NCI-H2171 (cell line): ENCODE data around the gene NOP56.

Source experiments
- DNase-seq: peaks from one replicate; lab custom pipeline; 2025; lab: John Stamatoyannopoulos, UW

The NOP56 gene

DNA sequence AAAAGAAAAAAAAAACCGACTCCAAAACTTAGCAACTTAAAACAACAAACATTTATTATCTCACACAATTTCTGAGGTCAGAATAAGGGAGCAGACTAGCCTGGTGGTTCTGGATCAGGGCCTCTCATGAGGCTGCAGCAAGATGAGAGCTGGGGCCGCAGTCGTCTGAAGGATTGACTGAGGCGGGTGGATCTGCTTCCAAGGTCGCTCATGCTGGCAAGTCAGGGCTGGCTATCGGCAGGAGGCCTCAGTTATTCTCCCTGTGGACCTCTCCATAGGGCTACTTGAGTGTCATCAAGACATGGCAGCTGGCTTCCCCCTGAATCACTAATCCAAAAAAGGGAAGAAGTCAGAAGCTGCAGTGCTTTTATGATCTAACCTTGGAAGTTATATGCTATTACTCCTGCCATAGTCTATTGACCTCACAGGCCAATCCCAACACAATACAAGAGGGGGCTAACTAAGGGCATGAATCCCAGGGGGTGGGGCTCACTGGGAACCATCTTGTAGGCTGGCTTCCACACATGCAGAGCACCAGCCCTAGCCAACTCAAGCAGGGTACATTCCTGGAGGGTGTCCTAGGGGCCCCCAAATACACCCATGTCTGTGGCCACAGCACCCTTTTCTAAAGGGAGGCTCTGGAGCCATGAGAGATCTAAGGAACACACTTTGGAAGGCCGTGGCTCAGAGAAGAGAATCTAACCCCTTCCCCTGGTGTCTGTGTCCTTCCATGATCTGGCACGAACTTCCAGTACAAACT is 51.5 kb downstream of the NOP56 start:
- no peak for DNase-seq

DNA sequence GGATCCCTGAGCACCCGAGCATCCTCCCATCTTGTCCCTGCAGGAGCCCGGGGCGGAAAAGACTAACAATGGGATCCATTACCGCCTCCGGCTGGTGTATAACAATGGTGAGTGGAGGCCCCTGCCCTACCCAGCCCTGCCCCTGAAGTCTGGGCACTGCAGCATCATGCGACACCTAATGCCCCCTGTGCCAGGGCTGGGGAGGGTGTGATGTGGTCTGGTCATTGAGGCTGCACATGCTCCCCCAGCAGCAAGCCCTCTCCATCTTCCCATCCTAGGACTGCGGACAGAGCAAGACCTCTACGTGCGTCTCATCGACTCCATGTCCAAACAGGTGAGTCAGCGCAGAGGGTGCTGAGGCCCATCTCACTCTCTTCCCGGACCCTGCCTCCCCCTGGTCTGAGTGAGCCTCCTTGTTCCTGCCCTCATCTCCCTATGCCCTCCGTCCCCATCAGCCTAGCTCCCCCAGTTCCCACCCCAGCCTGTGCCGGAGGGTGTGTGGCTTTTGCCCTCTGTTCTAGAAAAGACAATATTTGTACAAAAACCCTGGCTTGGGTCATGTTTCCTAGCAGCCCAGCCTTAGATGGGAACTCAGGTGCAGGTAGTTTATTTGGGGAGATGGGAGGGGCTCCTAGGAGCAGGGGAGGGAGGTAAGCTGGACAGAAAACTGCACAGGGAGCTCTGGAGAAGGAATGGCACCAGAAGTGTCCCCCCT is 53.7 kb downstream of the NOP56 start:
- DNase-seq = no peak

DNA sequence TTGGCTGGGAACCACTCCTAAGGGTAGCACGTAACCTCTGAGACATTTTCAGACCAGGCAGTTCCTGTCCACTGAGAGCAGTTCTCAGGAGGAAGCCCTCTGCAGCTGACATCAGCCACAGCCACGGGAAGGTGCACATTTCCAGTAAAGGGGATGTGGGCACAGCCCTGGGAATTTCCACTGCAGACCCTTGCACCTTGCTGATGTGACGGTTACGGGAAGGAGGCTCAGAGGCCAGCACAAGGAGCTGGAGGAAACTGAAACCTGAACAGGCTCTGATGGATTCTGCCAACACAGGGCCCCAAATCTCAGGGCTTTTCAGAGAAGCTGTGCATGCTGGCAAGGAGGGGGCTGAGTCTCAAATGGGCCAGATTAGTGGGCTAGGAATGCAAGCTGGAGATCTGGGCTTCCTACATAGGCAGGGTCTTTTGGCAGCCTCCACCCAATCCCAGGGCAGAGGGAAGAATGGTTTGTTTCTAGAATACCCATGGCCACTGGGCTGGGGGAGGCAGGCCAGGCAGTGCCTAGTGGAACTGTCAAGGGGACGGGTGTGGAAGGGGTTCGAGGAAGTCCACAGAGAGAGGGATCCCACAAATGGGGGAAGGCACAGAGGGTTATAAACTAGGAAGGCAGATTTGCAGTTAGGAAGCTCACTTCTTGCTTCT is 54.4 kb downstream of the NOP56 start:
- DNase-seq = no peak

DNA sequence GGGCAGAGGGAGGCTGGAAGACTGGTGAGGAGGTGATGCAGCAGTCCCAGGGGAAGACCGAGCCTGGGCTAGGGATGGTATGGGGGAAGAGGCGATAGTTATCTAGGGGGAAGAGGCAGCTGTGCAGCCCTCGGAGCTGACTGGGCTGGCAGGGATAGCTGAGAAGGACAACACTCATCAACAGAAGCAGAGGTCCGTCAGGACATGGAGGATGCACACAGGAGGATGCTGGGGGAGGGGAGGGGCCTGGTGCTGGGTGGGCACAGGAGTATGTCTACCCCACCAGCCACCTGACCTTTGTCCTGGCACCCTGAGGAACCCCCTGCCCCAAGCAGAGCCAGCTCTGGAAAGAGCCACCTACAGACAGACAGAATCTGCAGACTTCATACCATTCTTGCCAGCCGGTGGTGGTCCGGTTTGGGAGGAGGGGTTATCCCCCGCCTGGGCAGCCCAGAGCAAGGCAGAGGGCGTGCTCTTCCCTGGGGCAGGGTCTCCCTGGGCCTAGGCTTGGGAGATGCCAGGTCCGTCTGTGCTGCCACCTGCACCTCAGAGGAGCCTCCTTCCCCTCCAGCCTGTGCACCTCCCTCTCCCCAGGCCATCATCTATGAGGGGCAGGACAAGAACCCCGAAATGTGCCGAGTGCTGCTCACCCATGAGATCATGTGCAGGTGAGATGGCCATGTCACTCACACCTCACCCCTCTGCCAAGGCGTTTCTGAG is 55.1 kb downstream of the NOP56 start:
- DNase-seq = no peak
